ENCODE measurements around the gene NOP9.

Gene NOP9

DNA sequence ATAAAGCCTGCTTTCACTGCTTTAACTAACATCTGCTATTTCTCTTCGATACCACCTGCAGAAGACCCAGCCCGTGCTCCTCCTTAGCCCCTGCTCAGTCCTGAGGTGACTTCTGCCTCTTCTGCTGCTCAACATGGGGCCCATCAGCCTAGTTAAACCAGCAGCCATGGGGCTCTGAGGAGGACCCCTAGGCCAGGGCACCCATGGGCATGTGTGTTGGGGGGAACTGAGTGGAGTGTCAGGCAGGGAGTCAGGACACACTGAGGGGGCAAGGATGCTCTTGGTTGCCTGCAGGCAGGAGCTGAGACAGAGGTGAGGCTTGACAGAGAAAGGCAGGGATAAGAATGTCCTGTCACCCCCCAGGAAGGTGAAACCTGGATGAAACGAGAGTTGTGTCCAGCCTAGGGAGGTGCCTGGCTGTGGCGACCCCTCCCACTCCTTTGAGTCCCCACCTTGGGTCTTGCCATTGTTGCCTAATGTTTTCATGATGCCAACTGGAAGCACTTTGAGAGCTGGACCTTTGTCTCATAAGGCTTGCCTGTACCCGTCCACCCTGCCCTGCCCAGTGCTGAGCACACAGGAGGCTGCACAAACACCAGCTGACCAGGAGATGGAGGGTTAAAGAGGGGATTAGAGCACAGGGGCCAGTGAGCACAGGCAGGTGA is 15.7 kb upstream of the NOP9 start:
- no peak overlapping the region for H3K4me3 ChIP-seq (ENCODE audit: low read depth, low read length)
- TF ChIP-seq, protein P1, sequence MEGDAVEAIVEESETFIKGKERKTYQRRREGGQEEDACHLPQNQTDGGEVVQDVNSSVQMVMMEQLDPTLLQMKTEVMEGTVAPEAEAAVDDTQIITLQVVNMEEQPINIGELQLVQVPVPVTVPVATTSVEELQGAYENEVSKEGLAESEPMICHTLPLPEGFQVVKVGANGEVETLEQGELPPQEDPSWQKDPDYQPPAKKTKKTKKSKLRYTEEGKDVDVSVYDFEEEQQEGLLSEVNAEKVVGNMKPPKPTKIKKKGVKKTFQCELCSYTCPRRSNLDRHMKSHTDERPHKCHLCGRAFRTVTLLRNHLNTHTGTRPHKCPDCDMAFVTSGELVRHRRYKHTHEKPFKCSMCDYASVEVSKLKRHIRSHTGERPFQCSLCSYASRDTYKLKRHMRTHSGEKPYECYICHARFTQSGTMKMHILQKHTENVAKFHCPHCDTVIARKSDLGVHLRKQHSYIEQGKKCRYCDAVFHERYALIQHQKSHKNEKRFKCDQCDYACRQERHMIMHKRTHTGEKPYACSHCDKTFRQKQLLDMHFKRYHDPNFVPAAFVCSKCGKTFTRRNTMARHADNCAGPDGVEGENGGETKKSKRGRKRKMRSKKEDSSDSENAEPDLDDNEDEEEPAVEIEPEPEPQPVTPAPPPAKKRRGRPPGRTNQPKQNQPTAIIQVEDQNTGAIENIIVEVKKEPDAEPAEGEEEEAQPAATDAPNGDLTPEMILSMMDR (IDR thresholded peaks at IDR 0.05; ENCODE audit: low read depth, low read length): no peak

DNA sequence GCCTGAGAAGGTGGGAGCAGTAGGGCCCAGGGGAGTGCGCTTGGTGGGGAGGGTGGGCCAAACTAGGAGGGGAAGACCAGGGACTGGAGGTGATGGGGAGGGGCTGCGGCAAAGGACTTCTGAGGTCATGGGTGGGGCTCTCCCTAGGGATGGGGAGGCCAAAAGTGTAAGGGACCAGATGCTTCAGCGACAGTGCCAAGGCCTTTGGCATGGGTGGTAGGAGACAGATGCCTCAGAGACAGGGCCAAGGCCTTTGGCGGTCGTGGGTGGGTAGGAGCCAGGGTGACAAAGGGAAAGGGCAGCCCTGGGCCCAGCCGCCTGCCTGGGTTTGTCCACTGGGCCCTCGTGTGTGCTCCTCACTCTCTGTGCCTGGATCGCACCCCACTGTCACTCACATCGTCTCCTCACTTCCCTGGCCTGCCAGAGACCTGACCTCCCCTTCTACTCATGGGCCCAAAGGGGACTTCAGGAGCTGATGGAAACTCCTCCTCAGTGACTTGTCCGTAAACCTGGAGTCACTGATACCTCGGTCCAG is 15.1 kb upstream of the NOP9 start:
- H3K4me3 ChIP-seq (ENCODE audit: low read depth, low read length): no peak overlapping the region
- TF ChIP-seq, protein P1 (IDR thresholded peaks at IDR 0.05; ENCODE audit: low read depth, low read length): no peak

DNA sequence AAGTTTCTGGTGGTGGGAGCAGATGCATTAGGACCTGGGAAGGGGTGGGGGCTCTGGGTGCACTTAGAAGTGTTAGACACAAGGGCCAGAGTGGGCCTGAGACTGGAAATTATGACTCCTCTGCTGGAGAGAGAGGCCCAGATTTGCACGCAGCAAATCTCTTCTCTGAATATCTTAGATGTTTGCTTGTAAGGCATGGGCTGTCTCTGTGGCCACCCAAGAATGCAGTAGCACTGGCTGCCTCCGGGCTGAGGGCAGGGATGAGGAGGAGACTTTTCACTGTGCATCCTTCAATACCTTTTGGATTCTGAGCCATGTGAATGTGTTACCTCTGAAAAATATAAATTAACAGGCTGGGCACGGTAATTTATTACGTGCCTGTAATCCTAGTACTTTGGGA is 14.3 kb upstream of the NOP9 start:
- H3K4me3 ChIP-seq (ENCODE audit: low read depth, low read length): no peak overlapping the region
- TF ChIP-seq, protein P1 (IDR thresholded peaks at IDR 0.05; ENCODE audit: low read depth, low read length): no peak

DNA sequence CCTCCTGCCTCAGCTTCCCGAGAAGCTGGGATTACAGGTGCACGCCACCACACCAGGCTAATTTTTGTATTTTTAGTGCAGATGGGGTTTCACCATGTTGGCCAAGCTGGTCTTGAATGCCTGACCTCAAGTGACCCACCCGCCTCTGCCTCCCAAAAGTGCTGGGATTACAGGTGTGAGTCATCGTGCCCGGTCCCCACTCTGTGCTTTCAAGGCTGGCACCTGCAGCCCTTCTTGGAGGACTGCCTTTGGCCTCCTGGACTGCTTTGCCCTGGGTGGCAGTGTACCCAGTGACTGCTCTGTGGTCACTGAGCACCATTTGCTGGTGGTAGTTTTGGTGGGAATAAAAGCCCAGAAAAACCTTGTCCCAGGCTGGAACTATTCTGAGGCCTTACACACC is 12.7 kb upstream of the NOP9 start:
- no peak overlapping the region for H3K4me3 ChIP-seq (ENCODE audit: low read depth, low read length)
- TF ChIP-seq, protein P1 (IDR thresholded peaks at IDR 0.05; ENCODE audit: low read depth, low read length): no peak

DNA sequence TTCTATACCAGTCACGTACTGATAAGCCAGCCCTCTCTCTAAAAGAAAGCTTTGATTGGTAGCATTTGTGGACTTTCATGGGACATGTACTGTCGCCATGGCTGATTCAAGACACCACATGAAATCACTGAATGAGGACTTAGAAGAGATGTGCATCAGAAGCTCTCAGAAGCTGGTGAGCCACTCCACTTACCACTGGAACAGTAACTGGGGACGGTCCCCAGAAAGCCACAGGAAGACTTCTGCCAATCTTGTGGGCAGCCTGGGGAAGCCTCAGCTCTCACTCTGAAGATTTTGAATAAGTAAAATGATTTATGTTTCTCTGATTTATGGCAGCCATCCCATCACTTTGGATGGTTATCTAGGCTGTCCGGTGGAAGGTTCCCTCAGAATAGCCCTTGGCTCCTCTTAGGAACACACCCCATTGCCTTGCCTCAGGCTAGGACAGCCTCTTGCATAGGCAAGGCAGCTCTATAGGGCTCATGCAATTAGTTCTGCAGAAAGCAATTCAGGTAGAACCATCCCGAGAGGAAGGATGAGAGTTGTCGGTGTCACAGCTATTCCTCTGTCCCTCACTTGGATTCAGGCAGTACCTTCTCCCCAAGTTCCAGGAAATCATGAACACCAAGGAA is 9.9 kb upstream of the NOP9 start:
- no peak overlapping the region for H3K4me3 ChIP-seq (ENCODE audit: low read depth, low read length)
- TF ChIP-seq, protein P1 (IDR thresholded peaks at IDR 0.05; ENCODE audit: low read depth, low read length): no peak

DNA sequence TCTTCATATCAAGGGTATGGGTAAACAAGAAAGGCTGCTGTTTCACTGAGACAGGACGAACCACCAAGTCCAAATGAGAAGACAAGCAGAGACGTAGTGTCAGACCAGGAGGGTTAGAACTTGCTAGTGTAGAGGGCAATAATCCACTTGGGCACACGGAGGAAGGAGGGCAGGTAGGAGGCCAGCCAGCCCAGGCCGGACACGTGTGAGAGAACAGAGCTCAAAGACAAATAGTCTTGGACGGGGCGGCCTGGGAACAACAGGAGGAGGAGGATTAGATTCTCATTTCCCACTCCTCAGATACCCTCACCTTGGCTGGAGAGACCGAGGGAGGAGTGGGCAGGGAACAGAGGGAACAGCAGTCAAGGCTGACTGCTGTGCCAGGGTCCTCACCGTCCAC is 8.9 kb upstream of the NOP9 start:
- no peak overlapping the region for H3K4me3 ChIP-seq (ENCODE audit: low read depth, low read length)
- TF ChIP-seq, protein P1 (IDR thresholded peaks at IDR 0.05; ENCODE audit: low read depth, low read length): no peak

DNA sequence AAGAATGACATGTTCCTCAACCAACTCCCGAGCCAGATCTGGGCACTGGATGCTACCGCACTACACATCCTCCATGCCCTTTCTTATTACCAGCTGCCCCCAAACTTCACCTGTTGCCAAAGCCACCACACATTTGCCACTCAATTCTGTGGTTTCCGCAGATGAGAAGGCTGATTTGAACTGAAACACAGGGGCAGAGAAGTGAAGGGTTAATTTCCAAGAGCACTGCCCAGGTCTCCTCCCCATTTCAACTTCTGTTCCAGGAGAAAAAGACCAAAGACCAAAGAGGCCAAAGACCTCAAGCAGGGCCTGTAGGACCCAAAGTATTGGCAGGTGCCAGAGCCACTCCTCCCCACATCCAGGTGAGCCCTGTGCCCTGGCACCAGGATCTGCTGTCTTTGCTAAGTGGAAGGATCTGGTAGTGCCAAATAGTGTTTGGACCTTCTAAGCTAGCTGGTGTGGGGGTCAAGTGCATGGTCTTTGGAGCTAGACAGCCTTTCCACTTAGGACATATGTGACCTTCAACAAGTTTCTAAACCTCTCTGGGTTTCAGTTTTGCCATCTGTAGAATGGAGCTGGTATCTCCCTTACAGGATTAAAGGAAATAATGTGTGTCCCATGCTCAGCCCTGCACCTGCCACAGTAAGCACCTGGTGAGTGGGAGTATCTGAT is 8.1 kb upstream of the NOP9 start:
- no peak overlapping the region for H3K4me3 ChIP-seq (ENCODE audit: low read depth, low read length)
- TF ChIP-seq, protein P1 (IDR thresholded peaks at IDR 0.05; ENCODE audit: low read depth, low read length): no peak

Measured in WI38 (cell line).